Astrocyte (in vitro differentiated cells and primary cell): ENCODE results near the gene RCVRN.

ENCODE experiments used
- EZH2 ChIP-seq: IDR thresholded peaks from 2 replicates; pipeline ENCODE4 v1.6.1; 2012; ENCODE audit warnings: mild to moderate bottlenecking, low read length, inconsistent platforms; ENCODE audit not compliant: insufficient read depth
- TF ChIP-seq, protein P1 (sequence below): IDR thresholded peaks from 2 replicates; pipeline ENCODE4 v1.5.1; 2011; ENCODE audit warnings: low read depth, mild to moderate bottlenecking, inconsistent platforms, low read length, moderate library complexity; ENCODE audit not compliant: insufficient read depth

- TF ChIP-seq, protein P1, sequence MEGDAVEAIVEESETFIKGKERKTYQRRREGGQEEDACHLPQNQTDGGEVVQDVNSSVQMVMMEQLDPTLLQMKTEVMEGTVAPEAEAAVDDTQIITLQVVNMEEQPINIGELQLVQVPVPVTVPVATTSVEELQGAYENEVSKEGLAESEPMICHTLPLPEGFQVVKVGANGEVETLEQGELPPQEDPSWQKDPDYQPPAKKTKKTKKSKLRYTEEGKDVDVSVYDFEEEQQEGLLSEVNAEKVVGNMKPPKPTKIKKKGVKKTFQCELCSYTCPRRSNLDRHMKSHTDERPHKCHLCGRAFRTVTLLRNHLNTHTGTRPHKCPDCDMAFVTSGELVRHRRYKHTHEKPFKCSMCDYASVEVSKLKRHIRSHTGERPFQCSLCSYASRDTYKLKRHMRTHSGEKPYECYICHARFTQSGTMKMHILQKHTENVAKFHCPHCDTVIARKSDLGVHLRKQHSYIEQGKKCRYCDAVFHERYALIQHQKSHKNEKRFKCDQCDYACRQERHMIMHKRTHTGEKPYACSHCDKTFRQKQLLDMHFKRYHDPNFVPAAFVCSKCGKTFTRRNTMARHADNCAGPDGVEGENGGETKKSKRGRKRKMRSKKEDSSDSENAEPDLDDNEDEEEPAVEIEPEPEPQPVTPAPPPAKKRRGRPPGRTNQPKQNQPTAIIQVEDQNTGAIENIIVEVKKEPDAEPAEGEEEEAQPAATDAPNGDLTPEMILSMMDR: no peak
- no peak for TF ChIP-seq EZH2
These were observed 3.0 kb downstream of the RCVRN start for GRCh38 chr17:9902120-9902519.
